Medulla oblongata (tissue), 1 donor: ENCODE results near the gene PRR35.

Source experiments
- DNase-seq: peaks from one replicate; pipeline ENCODE4 v3.0.0-alpha.2; 2015; ENCODE audit errors: extremely low spot score

Gene PRR35

GRCh38 chr16:564690-565418, 4.7 kb downstream of the PRR35 start:
- no peak for DNase-seq

DNA sequence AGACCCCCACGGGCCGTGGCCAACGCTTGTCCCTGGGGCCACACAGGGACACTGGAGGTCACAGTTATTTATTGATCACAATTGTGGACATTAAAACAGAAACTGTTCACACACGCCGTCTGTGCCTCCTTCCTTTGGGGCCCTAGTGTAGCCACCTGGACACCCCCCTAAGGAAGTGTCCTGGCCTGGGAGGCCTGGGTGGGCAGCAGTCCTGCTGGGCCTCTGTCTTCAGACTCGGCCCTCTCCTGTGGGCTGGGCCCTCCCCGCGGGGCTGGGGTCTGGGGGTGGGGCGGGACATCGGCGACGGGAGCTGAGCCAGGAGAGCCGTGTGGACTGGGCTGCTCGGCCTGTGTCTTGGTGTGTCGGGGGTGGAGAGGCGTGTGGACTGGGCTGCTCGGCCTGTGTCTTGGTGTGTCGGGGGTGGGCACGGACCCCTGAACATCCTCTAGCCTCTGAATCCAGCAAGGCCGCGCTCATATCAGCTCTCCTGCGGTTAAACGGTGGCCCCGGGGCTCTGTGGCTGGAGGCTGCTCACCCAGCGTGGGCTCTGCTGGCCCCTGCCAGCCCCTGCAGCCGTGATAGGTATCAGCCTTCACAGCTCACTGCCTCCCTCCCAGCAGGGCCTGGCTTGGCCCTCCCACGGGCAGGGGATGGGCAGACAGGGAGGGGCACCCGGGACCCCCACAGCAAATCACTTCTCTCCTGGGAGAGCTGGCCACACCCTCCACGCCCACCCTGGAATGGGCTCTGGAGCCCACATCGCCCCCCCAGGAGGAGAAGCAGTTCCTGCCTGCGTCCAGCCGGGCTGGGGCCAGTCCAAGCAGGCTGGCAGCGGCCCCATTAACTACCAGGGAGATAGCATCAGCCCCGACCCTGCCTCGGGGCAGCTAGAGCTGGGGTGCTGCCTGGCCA, 5.5 kb downstream of the PRR35 start:
- no peak for DNase-seq

GRCh38 chr16:566475-567372, 6.5 kb downstream of the PRR35 start, which contains the start of gene NHLRC4:
Gene NHLRC4 (plus strand): TSS chr16:567005. CDS start chr16:568048, 1,043 bp downstream.
- peak; percentile 24 for DNase-seq

DNA sequence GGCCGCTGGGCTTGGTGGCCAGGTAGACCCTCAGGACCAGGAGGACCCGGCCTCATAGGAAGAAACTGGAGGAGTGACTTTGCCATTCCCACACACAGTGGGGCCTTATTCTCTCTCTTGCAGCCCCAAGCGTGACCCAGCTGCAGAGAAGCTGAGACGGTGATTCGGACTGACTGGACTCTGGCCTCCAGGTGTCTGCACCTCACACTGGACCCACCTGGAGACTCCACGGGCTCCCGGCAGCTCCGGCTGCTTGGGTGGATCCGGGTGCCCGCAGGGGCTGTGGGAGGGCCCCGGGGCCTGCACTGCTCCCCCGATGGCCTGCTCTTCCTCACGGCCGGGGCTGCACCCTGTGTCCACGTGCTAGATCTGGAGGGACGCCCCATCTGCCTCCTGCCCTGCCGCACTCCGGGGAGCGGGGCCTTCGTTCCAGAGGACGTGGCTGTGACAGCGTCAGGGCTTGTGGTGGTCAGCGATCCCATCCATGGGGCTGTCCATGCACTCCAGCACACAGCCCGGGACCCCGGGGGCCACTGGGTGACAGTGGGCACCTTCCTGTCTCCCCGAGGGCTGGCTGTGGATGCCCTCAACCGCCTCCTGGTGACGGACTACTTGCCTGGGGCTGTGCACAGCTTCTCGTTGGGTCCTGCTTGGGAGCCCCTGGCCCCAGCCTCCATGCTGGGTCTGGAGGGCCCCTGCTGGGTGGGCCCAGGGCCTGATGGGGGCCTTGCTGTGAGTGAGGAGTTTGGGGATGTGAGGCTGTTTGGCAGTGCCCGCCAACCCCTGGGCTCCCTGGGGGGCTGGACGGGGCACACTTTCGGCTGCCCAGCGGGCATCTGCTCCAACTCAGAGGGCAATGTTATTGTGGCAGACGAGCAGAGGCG, 7.4 kb downstream of the PRR35 start:
- DNase-seq = no peak

DNA sequence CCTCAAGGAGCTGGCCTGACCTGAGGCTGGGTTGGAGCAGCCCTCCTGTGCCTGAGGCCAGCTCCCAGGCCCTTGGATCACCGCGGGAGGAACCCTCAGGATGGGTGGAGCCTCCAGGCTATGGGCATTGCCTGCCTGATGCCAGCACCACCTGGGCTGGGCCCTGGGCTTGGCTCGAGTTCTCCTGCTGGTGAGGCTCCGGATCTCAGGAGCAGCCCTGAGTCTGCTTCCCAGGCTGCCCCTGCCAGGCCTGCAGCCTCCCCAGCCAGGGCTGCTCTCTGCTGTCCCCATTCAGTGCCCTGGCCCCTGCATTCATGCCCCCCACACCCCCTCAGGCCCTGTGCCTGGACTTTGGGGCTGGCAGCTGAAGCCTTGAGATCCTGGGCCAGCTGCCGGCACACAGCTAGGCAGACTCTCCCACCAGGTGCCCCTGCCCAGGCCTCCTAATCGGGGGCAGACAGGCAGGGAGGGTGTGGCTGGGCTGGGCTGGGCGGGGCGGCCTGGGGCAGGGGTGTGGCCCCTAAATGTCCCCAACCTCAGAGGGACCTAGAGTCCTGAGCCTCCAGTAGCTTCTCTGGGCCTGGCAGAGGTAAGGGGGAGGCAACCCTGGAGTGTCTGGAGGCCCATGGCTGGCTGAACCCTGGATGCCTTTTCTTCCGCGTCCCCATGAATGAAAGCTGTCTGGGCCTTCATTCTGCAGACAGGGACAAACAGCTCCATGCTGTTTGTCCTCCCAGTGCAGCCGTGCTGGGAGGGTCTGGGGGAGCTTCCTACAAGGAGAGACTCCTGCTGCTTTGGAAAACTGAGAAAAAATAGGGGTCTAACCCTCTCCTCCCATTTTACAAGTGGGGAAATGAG, 8.4 kb downstream of the PRR35 start:
- DNase-seq = no peak

DNA sequence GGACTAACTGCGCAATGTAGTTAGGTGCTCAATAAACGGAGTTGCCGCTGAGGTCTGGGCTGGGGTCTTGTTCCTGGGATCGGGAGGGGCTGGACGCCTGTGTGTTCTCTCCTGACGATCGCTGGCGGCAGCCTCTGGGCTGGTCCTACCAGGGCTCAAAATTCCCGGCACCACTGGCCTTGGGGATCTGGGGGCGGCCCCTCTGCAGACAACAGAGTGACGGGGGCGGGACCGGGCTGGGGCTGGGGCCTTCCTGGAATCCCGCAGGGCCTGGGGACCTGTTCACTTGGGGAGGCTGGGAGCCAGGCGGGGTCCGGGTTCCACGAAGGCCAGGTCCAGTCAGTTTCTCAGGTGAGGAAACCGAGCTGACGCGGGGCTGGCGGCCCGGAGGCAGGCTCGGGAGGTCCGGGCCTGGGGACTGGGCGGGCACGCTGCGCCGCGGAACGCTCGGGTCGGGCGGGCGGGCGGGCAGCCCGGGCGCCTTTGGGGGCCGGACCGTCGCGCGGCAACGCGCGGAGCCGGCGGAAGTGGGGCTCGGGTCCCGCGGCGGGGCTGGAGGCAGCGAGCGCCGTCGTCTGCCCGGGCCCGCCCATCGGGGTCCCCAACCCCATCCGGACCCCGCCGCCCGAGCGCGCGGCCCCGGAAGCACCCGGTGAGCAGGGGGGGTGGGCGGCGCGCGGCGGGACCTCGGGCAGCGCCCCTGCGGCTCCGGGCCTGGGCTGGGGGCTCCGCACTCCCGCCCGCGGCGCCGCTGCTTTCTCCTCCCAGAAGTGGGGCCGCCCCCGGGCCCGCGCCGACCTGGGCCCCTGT, 9.5 kb downstream of the PRR35 start, which contains the start of gene PIGQ:
Gene PIGQ, plus strand, starts transcription at position 524 of the 810 bp plus-strand sequence. CDS start 4,107 bp downstream, outside the sequence.
- DNase-seq = peak; percentile 17

DNA sequence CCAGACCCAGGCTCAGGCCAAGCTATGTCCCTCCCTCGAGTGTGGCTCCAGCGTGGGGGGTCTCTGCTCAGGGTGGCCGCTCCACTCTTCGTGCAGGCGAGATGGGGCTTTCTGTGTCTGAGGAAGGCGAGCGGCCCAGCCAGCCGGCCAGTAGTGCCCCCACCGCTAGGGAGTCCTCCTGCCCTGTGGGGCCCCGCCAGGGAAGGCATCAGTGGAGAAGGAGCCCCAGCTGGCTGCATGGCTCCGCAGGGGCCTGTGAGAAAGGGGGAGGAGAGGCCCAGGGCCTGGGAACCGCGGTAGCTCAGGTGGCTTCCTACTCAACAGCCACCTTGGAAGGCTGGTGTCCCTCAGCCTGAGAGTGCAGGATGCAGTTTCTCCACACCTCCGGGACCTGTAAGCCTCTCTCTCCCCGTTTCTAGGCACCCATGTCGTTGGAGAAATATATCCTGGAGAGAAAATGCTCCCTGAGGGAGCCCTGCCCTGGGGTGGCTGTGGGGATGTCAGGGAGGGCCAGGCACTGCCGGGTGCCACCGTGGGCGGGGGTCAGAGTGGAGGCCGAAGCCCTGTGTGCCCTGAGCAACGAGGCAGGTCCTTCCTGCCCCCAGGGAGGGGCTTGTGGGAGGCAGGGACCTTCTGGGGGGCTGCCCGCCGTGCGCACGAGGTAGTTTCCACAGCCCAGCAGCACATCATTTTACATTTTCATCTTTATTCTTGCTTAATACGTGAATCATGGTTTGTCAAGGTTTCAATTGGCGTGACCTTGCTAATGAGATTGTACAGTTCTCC, 12.9 kb downstream of the PRR35 start:
- DNase-seq = no peak

DNA sequence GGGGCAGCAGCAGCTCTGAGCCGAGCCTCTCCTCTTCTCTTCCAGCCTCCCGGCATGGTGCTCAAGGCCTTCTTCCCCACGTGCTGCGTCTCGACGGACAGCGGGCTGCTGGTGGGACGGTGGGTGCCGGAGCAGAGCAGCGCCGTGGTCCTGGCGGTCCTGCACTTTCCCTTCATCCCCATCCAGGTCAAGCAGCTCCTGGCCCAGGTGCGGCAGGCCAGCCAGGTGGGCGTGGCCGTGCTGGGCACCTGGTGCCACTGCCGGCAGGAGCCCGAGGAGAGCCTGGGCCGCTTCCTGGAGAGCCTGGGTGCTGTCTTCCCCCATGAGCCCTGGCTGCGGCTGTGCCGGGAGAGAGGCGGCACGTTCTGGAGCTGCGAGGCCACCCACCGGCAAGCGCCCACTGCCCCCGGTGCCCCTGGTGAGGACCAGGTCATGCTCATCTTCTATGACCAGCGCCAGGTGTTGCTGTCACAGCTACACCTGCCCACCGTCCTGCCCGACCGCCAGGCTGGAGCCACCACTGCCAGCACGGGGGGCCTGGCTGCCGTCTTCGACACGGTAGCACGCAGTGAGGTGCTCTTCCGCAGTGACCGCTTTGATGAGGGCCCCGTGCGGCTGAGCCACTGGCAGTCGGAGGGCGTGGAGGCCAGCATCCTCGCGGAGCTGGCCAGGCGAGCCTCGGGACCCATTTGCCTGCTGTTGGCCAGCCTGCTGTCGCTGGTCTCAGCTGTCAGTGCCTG, 14.0 kb downstream of the PRR35 start:
- no peak for DNase-seq

GRCh38 chr16:575354-576196, 15.4 kb downstream of the PRR35 start:
- no peak for DNase-seq

- no peak for DNase-seq
Observed at GRCh38 chr16:576197-576822, 16.1 kb downstream of the PRR35 start.

GRCh38 chr16:576823-577201, 16.6 kb downstream of the PRR35 start:
- no peak for DNase-seq

DNA sequence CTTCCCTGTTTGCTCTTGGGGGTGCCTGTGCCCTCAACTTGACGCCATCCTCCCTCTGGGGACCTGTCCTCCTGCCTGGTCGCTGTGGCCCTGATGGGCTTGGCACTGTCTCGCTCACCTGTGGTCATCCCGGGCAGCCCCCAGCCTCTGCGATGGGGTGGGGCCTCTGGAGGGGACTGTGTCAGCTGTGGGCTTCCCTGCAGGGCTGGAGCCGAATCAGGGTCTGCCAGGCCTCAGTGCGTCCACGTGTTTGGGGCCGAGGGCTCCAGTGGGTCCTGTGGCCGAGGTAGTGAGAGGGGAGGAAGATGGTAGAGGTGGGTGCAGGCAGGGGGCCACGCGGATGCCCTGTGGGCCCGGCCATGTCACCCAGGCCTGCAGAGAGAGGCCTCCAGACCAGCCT, 17.6 kb downstream of the PRR35 start:
- no peak for DNase-seq

- no peak for DNase-seq
Observed at GRCh38 chr16:578232-578869, 18.2 kb downstream of the PRR35 start.

DNA sequence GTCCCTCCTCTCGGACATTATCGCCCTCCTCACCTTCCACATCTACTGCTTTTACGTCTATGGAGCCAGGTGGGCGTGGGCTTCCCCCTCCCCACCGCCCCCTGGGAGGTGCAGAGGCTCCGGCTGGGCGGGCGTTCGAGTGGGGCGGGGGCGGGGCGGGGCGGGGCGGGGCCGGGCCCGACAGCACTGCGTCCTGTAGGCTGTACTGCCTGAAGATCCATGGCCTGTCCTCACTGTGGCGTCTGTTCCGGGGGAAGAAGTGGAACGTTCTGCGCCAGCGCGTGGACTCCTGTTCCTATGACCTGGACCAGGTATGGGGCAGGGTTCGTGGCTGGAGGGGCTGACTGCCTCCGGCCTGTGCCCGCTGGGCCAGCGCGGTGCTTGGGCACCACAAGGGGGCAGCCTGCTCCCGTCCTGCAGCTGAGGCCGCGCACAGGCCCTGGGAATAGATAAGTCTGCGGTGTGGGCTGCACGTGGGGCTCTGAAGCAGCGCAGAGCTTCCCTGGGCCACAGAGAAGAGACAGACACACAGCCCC, 18.7 kb downstream of the PRR35 start:
- peak; percentile 54 for DNase-seq
